CD4-positive, alpha-beta T cell treated with Interferon alpha-2 for 1 hour (primary cell): Measurements from ENCODE around the gene FCER1G.

ENCODE experiments used
- DNase-seq, 2 donors: peaks; one replicate each; pipeline ENCODE4 v3.0.0-alpha.2; 2020 to 2022

Gene FCER1G

DNA sequence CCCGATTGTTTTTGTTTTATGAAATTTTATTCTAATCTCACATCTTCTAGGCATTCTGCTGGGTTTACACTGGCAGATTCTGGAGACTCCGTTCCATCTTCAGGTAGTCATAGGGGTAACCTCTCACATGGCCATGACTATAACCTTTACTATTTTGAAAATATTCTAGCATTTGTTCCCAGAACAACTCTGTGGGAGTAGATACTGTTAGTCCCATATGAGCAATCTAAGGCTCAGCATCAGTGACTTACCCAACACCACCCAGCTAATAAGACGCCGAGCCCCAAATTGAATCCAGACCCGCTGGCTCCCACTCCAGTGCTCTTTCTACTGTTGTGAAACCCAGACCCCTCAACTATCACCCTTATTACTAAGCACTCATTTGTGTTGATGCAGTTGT, 26.1 kb upstream of the FCER1G start:
- DNase-seq, result no peak

DNA sequence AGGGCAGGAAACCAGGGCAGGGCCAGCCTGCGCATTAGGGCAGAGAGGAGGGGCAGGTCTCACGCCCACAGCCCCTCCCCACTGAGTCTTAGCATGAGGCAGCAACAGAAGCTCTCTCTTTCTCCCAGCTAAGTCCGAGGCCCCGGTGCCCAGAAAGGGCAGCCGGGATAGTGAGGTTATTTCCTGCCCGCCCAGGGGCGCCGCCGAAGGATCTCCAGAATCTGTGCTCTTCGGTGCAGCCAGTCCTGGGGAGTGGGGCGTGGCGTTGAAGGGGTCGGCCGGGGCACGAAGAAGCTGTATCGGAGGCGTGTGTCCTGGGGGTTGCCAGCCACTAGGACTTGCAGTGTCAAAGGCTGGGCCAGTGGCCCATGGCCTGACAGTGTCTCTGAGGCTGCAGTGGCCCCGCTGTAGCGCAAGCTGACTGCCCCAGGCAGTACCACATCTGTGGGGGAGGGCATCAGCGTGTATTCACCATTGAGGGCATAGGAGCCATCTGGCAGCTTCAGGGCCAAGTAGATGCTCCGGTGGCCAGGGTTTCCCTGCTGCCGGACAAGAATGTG, 24.1 kb upstream of the FCER1G start:
- DNase-seq, result no peak

- DNase-seq, result no peak
Observed at GRCh38 chr1:161191971-161192370, 23.1 kb upstream of the FCER1G start.

GRCh38 chr1:161192476-161193465, 22.3 kb upstream of the FCER1G start:
- peak; percentile 79 to 84 for DNase-seq

GRCh38 chr1:161193561-161194235, 21.4 kb upstream of the FCER1G start:
- DNase-seq, result no peak

DNA sequence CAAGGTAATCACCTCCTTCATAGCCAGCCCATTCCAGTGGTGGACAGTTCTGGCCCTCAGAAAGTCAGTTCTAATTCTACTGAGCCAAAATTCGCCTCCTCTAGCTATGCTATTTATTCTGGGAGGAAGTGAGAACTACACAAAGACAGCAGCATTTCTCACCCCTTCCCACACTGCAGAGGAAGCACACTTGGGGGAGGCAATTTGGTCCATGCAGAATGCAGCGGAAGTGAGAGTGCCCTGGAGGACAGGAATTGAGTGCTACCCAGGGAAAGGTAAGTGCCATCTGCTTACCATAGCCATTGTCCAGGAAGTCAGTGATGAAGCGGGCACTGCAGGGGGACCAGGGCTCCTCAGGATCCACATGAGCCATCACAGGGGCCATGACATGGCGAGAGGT, 19.9 kb upstream of the FCER1G start:
- no peak for DNase-seq

GRCh38 chr1:161196111-161196510, 19.0 kb upstream of the FCER1G start:
- DNase-seq, result no peak

DNA sequence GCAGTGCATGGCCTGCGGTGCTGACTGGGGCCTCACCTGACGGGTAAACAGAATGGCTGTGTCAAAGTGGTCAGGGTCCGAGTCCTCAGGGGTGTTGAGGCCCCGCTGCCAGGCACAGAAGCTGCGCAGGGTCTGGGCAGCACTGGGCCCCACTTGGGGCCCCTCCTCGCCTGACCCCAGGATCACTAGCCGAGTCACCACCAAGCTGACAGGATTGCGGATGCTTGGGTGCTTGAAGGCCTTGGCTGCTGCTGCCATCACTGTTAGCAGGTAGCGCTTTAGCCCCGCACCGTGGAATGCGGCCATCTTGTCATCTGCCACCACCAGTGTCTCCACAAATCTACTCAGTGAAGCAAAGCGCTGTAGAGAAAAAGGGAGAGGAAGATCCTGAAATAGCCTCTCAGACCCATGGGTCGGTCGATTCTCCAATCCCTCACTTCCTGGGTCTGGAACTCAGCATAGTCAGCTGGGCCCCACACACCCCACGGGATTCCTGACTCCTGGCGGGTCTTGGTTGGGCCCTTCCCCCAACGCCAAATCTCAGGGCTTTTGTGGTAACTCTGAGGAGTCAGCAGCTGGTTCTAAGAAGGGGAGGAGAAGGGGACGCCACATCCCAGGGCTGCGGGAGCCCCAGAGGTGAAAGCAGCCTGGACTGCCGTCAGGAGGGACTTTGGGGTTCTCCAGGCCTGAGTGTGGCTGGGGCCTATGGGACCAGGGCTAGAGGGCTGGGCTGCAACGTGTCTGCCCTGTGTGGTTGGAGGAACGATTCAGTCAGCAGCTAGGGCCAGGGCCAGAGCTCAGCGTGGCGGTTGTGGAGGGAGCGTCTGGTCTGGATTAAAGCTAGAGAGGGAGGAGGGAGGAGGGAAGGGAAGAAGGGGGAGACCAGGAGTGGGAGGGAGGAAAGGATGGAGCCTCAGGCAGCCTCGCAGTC, 18.3 kb upstream of the FCER1G start:
- DNase-seq, result no peak

- no peak for DNase-seq
Observed at GRCh38 chr1:161197560-161198193, 17.4 kb upstream of the FCER1G start.

DNA sequence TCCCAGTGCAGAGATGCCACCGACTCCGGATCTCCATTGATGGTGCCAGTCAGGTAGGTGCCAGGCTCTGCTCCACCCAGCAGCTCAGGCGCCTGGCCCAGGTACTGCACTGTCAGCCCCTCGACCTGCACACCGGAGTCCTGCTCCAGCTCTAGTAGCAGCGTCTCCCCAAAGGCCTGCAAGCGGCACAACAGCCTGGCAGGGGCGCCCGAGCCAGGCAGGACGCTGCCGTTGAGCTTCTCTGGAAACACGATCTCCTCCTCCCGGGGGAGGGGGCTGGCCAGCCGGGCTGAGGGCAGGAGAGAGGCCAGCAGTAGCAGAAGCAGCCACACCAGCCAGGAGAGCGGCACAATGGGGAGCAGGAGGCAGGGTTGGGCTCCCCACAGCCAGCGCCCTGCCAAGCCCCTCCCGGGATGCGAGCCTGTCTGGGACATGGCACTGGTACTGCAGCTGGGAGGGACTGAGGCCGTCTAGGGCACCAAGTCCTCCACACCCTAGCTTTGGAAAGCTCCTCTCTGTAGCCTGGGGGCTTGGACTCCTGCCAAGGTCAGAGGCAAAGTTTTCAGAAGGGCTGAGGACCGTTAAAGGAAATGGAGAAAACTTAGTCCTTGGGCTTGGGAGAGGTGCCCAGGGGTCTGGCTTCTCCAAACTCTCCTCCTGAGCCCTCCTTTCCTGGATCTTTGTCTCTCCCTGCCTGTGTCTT, 16.8 kb upstream of the FCER1G start:
- no peak for DNase-seq

DNA sequence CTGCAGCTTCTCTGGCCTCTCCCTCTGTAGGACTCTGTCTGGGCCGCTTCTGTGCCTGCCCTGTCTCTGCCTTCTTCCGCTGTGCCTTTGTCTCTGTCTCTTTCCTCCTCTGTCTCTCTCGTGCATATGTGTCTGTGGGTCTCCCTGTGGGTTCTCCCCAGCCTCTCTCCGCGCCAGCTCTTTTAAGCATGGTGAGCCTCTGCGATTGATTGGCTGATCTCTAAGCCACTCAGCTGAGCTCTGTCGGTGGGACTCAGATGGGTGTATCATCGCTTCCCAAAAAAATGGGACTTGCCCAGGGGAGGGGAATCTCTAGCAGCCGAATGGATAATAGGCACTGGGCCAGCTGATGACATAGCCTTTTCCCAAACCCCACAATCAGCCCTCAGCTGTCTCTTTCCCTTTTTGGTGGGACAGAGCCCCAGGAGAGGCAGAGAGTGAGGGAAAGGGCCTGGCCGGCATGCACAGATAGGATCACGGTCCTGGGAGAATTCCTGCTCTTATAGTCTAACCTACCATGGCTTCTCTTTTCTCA, 16.1 kb upstream of the FCER1G start, which contains the start of gene ADAMTS4:
Gene ADAMTS4 (minus strand): TSS at position 158 of the 535 bp plus-strand sequence. CDS start 427 bp downstream, outside the sequence.
- no peak for DNase-seq

- no peak for DNase-seq
Observed at GRCh38 chr1:161199506-161200139, 15.5 kb upstream of the FCER1G start.

GRCh38 chr1:161200421-161200991, 14.6 kb upstream of the FCER1G start:
- peak; percentile 30 to 71 for DNase-seq

GRCh38 chr1:161200992-161201835, 13.9 kb upstream of the FCER1G start:
- DNase-seq, result no peak

DNA sequence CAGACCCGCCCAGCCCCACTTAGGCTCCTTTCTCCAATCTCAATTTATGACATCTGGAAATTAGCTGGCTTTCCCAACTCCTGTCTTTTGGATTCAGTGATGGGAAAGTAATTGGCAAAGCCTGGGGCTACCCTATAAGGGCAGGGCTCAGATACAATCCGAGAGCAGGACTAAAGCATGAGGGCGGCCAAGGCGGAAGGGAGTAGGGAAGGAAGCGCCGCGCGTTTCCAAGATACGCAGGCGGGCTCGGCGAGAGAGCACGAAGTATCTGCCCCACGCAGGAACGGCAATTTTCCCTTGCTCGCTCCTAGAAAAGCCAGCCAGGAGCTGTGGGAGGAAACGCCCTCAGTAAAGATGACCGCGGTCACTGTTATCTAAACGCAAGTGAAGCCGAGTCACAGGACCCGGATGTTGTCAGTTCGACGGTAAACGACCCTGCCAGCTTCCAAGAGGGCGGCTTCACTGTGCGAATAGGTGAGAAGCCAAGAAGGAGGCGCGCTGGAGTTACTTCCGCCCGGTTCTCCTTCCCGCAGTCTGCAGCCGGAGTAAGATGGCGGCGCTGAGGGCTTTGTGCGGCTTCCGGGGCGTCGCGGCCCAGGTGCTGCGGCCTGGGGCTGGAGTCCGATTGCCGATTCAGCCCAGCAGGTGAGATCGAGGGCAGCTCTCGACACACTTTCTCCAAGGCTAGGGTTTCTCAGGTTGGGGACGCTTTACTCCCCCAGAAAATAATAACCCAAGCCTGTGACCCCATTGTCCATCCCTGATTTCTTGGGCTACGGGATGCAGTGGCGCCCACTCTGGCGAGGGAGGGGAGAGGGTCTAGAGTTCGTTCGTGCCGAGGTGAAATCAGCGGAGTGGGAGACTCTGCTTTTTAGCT, 13.0 kb upstream of the FCER1G start, which contains the start of gene NDUFS2:
Gene NDUFS2 (plus strand): TSS at position 532 of the 877 bp plus-strand sequence. CDS start 19 bp downstream, at position 551.
- peak; percentile 97 to 98 for DNase-seq

GRCh38 chr1:161206411-161207140, 8.5 kb upstream of the FCER1G start:
- DNase-seq, result no peak

- DNase-seq, result no peak
Observed at GRCh38 chr1:161207173-161207572, 7.9 kb upstream of the FCER1G start.
